Activated naive CD4-positive, alpha-beta T cell treated with anti-CD3 and anti-CD28 coated beads, Interleukin-2, amount 50 U/mL, for 24 hours (primary cell): ENCODE results near the gene PHACTR1.

ENCODE experiments used
- H3K27ac Mint-ChIP-seq: one replicate; pipeline ENCODE4 v1.8.0; 2021; ENCODE audit warnings: mild to moderate bottlenecking, mixed read lengths
- H3K27me3 Mint-ChIP-seq: one replicate; pipeline ENCODE4 v1.8.0; 2021; ENCODE audit warnings: mixed read lengths
- H3K36me3 Mint-ChIP-seq: one replicate; pipeline ENCODE4 v1.8.0; 2021; ENCODE audit warnings: mixed read lengths
- H3K4me1 Mint-ChIP-seq: one replicate; pipeline ENCODE4 v1.8.0; 2021; ENCODE audit warnings: mixed read lengths
- H3K4me3 Mint-ChIP-seq: one replicate; pipeline ENCODE4 v1.8.0; 2021; ENCODE audit warnings: mild to moderate bottlenecking, mixed read lengths
- H3K9me3 Mint-ChIP-seq: one replicate; pipeline ENCODE4 v1.8.0; 2021; ENCODE audit warnings: mixed read lengths

PHACTR1 gene

DNA sequence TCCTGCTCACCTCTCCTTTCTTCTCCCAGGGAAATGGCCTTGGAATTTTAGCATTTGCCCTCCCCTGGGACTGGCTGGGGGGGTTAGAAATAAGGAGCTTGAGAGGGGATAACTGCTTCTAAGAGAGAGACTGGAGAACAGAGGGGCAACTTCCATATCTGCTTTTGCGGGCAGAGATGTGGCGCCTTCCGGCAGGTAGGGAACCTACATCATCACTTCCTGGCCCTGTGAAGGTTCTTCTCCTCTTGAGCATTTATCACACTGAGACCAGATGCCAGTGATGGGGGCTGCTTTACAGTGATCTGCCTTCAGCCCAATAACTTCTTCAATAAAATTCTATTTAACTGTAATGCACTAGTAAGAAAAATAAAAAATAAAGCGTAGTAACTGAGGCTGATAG, 563.7 kb downstream of the PHACTR1 start:
- no peak overlapping the region for H3K4me3 Mint-ChIP-seq
- H3K36me3 Mint-ChIP-seq: peaks cover 3% of the 10 kb centered on the region
- H3K27me3 Mint-ChIP-seq: no peaks in the 10 kb centered on the region
- peaks cover 4% of the 10 kb centered on the region for H3K4me1 Mint-ChIP-seq
- no peak overlapping the region for H3K27ac Mint-ChIP-seq
- H3K9me3 Mint-ChIP-seq: no peaks in the 10 kb centered on the region

DNA sequence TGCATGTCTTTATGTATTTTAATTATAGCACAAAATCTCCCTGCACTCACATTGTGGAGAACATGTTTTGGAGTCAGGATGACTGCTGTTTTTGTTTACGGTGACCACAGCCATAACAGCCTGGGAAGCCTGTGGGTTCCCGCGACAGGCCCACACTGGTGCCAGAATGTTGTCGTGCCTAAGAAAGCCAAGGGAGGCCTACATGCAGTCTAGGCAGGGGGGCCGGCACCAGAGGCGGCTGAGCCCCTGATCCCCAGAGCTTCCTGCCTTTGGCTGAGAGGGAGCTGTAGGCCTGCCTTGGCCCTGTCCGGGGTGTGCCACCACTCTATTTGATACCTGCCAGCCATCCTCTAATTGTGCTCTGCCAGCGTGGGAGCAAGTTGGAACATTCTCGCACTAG, 565.1 kb downstream of the PHACTR1 start:
- H3K27ac Mint-ChIP-seq: no peak overlapping the region
- H3K4me1 Mint-ChIP-seq: peaks cover 4% of the 10 kb centered on the region
- no peaks in the 10 kb centered on the region for H3K27me3 Mint-ChIP-seq
- peaks cover 10% of the 10 kb centered on the region for H3K36me3 Mint-ChIP-seq
- peaks cover 5% of the 10 kb centered on the region for H3K9me3 Mint-ChIP-seq
- no peak overlapping the region for H3K4me3 Mint-ChIP-seq

DNA sequence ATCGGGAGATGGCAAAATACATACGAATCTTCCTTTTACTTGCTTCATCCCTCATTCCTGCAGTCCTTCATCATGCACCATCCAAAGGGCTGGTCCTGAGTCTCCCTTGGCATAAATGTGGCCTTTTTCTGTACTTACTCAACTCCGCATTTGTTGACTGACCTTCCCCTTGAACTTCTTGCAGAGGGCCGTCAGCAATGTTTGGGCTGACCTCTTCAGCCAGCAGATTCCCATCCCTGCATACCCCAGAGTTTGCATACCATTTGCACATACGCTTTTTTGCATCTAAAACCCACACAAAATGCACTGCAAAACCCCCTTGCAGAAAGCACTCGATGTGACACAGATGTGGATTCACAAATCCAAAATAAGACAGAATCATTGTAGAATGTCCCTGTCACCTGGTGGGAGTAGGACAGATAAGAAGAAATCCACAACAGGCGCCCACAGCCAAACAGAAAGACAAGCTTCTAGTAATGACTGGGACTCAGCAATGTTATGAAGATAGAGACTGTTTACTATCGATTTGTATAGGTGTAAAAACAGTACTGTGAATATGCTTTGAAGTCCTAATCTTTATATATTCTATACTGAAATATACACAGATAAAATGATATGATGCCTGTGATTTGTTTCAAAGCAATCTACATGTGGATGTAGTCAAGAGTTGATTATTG, 566.0 kb downstream of the PHACTR1 start:
- peaks cover 15% of the 10 kb centered on the region for H3K36me3 Mint-ChIP-seq
- H3K9me3 Mint-ChIP-seq: peaks cover 5% of the 10 kb centered on the region
- H3K4me1 Mint-ChIP-seq: peaks cover 4% of the 10 kb centered on the region
- no peaks in the 10 kb centered on the region for H3K27me3 Mint-ChIP-seq
- no peak overlapping the region for H3K4me3 Mint-ChIP-seq
- H3K27ac Mint-ChIP-seq: no peak overlapping the region

DNA sequence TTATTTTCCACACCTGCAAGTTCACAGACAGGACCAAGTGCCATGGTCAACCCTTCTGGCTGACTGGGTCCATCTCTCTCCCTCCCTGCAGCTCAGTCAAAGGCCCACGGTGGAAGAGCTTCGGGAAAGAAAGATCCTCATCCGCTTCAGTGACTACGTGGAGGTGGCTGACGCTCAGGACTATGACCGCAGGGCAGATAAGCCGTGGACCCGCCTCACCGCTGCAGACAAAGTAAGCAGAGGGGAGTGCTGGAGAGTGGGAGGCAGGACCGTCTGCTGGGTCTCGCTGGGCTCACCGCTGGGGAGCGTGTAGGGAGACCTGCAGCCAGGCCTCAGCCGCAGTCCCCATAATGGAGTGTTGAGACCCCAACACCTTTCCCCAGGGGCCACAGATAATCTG, 566.8 kb downstream of the PHACTR1 start:
- Mint-ChIP-seq H3K4me3 (no peak overlapping the region), H3K27ac (no peak overlapping the region), H3K9me3 (peaks cover 5% of the 10 kb centered on the region), H3K36me3 (peaks cover 15% of the 10 kb centered on the region), H3K27me3 (no peaks in the 10 kb centered on the region), H3K4me1 (peaks cover 4% of the 10 kb centered on the region)

DNA sequence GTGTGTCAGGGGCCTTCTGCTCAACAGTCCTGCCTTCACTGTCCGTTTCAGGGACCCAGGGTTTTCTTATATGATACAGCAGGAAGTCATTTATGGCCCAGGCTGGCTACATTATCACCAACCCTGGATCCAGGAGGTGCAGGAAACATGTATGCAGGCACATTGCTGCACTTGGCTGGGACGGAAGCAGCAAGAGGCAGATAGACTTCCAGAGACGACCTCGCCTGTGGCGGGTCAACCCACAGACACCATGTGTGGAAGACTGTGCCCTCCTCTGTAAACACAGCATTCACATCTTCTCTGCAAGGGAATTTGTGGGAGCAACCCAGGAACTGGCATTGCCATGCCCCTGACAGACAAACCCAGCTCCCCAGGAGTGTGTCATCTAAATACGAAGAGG, 568.1 kb downstream of the PHACTR1 start:
- H3K4me3 Mint-ChIP-seq: no peak overlapping the region
- peaks cover 4% of the 10 kb centered on the region for H3K4me1 Mint-ChIP-seq
- peaks cover 5% of the 10 kb centered on the region for H3K9me3 Mint-ChIP-seq
- peaks cover 21% of the 10 kb centered on the region for H3K36me3 Mint-ChIP-seq
- H3K27ac Mint-ChIP-seq: no peak overlapping the region
- H3K27me3 Mint-ChIP-seq: no peaks in the 10 kb centered on the region

DNA sequence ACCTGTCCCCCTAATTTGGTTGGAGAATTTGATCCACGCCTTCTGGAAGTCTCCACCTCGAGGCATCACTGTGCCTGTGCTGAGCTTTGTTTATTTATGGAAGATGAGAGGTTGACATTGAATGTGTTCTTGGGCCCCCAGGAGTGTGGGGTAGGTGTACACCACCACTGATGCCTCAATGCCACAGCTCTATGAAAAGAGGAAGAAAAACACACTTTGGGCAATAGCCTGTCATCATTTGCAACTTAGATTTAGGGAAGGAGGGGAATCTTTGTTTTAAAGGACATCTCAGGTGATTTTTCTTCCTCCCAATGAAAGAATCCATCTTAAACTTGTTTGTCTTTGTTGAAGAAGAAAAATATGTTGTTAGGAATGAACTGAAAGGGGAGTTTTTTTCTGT, 569.1 kb downstream of the PHACTR1 start:
- no peak overlapping the region for H3K4me3 Mint-ChIP-seq
- H3K27ac Mint-ChIP-seq: no peak overlapping the region
- no peaks in the 10 kb centered on the region for H3K4me1 Mint-ChIP-seq
- peaks cover 25% of the 10 kb centered on the region for H3K36me3 Mint-ChIP-seq
- no peaks in the 10 kb centered on the region for H3K27me3 Mint-ChIP-seq
- peaks cover 5% of the 10 kb centered on the region for H3K9me3 Mint-ChIP-seq

DNA sequence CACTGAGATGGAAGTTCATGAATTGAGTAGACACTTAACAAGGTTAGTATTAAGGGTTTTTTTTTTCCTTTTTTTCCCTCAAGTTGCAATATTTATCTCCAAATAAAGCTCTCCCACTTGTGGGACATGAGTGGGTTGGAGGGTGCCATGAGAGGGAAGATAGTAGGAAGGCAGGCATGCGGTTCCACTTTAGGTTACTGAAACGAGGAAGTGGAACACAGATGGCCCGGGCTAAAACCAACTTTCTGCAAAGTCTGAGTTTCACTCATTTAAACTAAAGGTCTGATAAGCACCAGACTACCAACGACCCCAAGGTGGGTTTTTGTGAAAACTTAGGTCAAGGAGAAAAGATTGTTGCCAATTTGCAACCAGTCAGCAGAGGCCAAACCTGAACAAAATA, 569.6 kb downstream of the PHACTR1 start:
- Mint-ChIP-seq H3K27ac (no peak overlapping the region), H3K36me3 (peaks cover 25% of the 10 kb centered on the region), H3K27me3 (no peaks in the 10 kb centered on the region), H3K4me3 (no peak overlapping the region), H3K4me1 (no peaks in the 10 kb centered on the region), H3K9me3 (peaks cover 5% of the 10 kb centered on the region)

DNA sequence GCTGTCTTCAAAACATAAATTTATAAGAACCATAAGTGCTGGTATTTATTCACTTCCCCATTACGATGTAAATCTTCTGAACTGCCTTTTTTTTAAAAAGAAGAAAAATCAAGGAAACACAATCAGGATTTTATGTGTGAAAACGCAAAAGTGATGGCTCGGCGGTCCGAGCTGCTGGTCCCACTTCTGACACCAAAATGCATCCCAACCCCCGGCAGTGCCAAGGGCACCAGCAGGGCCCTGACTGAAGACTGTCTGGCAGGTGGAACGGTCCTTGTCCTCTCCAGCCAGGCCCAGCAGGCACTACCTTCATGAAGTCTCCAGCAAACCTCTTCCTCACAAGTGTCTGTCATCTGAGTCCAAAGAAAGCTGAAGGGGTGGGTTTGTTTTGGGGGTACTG, 570.5 kb downstream of the PHACTR1 start:
- H3K36me3 Mint-ChIP-seq: peaks cover 25% of the 10 kb centered on the region
- H3K9me3 Mint-ChIP-seq: peaks cover 5% of the 10 kb centered on the region
- H3K4me3 Mint-ChIP-seq: no peak overlapping the region
- no peaks in the 10 kb centered on the region for H3K27me3 Mint-ChIP-seq
- H3K27ac Mint-ChIP-seq: no peak overlapping the region
- H3K4me1 Mint-ChIP-seq: no peaks in the 10 kb centered on the region

DNA sequence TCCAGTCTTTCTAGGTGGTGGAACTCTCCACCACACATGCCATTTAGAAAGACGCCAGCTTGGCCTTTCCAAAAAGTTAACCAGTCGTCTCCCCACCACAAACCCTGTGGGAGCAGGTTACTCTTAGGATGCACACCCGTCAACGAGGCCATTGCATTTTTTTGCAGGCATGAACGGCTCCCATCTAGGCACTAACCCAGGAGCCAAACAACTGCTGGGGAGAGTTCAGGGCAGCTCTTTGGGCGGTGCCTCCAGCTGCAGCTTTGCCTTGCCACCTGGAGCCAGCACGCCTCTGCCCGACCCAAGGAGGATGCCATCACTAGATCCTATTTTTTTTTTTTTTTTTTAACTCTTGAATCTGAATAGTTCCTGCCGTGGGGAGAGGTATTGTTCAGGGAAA, 571.9 kb downstream of the PHACTR1 start:
- Mint-ChIP-seq H3K4me1 (no peaks in the 10 kb centered on the region), H3K27me3 (no peaks in the 10 kb centered on the region), H3K27ac (no peak overlapping the region), H3K4me3 (no peak overlapping the region), H3K36me3 (peaks cover 30% of the 10 kb centered on the region), H3K9me3 (peaks cover 5% of the 10 kb centered on the region)

DNA sequence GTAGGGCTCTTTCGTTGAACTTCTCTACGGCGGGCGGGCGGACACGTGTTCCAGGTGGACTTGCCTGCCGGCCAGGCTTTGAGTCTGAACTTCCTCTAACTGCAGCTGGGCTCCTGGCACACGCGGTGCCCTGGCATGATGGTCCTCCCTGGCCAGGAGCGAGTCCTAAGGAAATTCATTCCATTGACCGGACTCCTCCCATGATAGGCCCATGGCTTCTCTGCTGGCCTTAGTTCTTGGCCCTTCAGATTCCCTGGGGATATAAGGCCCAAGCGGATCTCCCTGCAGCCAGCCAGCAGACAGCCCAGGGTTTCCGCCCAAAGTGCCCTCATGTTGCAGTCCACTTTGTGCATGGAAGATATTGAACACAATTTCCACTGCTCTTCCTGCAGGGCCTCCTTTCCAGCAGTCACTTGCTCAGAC, 572.4 kb downstream of the PHACTR1 start:
- H3K27me3 Mint-ChIP-seq: no peaks in the 10 kb centered on the region

DNA sequence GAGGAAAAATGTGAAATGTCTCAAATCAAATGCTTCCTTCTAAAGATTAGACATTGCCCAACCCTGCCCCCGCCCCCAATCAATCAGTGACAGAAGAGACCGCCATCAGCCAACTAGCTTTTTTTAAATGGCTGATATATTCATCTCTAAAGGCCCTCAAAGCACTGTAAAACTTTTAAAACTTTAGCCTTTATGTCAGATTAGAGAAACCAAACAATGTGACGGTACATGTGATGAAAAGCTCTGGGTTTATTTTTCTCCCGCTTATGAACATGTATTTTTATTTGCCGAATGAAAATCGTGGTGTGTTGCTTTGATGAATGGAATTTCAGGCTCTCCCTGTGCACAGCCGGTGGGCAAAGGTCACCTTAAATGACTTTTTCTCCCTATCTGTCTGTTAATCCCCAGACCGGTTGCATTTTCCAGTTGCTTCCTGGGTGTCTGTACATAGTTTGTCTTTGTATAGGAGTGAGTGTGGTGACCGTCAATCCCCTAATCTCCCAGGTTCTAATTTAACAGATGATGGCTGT, 573.3 kb downstream of the PHACTR1 start:
- Mint-ChIP-seq H3K27me3 (no peaks in the 10 kb centered on the region), H3K27ac (no peak overlapping the region), H3K9me3 (peaks cover 5% of the 10 kb centered on the region), H3K4me1 (no peaks in the 10 kb centered on the region), H3K4me3 (no peak overlapping the region), H3K36me3 (peaks cover 37% of the 10 kb centered on the region)

More for the DNA sequence above, 572.4 kb downstream of the PHACTR1 start:
- Mint-ChIP-seq H3K4me3 (no peak overlapping the region), H3K4me1 (no peaks in the 10 kb centered on the region), H3K27ac (no peak overlapping the region), H3K9me3 (peaks cover 5% of the 10 kb centered on the region), H3K36me3 (peaks cover 31% of the 10 kb centered on the region)

DNA sequence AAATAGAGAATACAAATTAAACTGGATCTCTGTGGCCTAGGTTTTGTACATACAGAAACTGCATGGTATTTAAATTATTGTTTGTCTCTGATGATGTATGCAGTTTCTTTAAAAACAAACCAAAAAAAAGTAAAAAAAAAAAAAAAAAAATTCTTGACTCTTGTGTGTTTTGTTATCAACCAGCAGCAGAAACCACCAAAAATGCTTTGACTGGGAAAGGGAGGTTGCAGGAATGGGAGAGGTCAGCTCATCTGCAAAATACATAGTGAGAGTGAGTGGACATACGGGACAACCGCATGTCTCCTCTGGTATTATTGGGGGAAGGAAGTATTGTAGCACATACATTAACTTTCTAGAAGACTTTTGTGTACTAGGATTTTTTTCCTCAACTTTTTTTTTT, 573.8 kb downstream of the PHACTR1 start:
- H3K27me3 Mint-ChIP-seq: no peaks in the 10 kb centered on the region
- no peaks in the 10 kb centered on the region for H3K4me1 Mint-ChIP-seq
- H3K9me3 Mint-ChIP-seq: peaks cover 5% of the 10 kb centered on the region
- peaks cover 41% of the 10 kb centered on the region for H3K36me3 Mint-ChIP-seq
- no peak overlapping the region for H3K4me3 Mint-ChIP-seq
- H3K27ac Mint-ChIP-seq: no peak overlapping the region

DNA sequence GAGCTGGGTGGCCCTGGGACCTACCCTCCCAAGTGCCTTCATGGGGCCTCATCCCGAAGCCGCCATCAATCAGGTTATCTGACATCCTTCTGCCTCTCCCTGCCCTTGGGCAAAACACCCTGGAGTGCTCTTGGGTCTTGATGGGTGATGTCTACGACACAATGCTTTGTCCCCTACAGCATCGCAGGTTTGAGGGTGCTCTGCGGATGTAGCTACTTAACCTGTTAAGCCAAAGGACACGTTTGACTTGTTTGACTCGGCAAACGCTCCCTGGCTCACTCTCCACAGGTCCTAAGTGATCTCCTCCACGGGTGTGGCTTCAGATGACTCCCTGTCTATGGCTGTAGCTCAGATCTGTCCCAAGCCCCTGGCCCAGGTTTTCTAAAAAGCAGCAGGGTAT, 576.2 kb downstream of the PHACTR1 start:
- Mint-ChIP-seq H3K9me3 (no peaks in the 10 kb centered on the region), H3K4me3 (no peak overlapping the region), H3K36me3 (peaks cover 29% of the 10 kb centered on the region), H3K4me1 (no peaks in the 10 kb centered on the region), H3K27me3 (no peaks in the 10 kb centered on the region), H3K27ac (no peak overlapping the region)

DNA sequence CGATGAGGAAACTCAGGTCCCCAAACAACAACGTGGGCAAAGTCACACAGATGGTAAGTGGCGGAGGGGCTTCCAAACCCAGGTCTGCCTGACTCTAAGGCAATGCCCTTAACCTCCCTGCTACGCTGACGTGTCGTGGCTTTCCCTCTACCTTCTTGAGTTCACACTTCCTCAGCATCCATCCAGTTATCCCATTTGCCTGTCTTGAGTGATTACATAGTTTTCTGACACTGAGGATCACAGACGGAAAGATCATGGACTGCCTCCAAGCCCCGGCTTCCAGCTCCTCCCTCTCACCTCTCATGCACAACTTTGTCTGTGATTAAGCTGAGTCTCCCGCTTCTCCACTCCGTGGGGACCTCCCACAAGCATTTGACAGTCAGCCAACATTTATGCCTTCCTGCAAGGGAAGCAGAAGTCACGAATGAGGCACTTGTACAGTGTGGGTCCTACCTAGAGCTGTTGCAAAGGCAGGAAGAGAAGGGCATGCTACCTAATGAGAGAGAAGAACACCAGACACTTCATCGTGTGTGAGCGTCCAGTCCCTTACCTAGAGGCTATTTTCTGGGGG, 578.0 kb downstream of the PHACTR1 start:
- H3K36me3 Mint-ChIP-seq: peaks cover 29% of the 10 kb centered on the region
- H3K9me3 Mint-ChIP-seq: no peaks in the 10 kb centered on the region
- H3K27ac Mint-ChIP-seq: no peak overlapping the region
- H3K4me3 Mint-ChIP-seq: no peak overlapping the region
- no peaks in the 10 kb centered on the region for H3K27me3 Mint-ChIP-seq
- no peaks in the 10 kb centered on the region for H3K4me1 Mint-ChIP-seq

DNA sequence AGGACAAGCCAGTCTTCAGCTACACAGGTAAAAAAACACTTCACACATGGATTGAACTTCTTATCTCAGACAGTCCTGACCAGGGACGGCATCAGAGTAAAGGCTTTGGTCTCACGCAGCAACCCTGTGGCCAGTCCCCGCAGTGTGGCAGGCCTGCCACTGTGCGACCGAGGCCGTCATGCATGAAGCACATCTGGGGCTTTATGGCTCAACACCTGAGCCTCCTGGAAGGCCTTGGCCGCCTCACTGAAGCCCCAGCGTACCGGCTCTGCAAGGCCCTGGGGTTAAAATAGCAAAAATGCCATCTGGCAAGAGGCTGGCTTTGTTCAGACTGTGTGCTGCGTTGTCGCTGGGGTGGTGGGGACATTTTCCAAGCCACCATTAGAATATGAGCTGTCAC, 579.0 kb downstream of the PHACTR1 start:
- H3K36me3 Mint-ChIP-seq: peaks cover 26% of the 10 kb centered on the region

DNA sequence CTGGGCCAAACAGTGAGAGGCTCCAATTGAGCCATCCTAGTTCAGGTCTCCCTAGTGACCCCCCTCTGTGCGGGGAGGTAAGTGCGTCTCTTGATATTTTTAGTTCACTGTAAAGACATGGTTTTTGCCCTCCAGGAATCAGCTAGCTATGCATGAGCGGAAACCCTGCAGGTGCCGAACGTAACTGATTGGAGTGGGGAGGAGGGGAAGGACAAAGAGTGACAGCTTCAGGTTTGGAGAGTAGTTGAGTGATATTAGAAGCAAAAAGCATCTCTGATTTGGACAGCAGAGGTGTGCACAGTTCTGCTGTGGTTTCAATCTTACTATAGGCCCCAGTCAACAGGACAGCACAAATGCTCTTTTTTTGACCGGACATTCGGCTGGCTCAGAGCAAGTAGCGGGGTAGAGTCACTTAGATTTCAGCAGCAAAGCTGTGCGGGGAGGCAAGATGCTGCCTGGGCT, 580.0 kb downstream of the PHACTR1 start:
- Mint-ChIP-seq H3K27ac (no peak overlapping the region), H3K4me1 (no peaks in the 10 kb centered on the region), H3K27me3 (no peaks in the 10 kb centered on the region), H3K9me3 (no peaks in the 10 kb centered on the region), H3K4me3 (no peak overlapping the region), H3K36me3 (peaks cover 29% of the 10 kb centered on the region)

More for the DNA sequence above, 579.0 kb downstream of the PHACTR1 start:
- H3K9me3 Mint-ChIP-seq: no peaks in the 10 kb centered on the region
- no peak overlapping the region for H3K4me3 Mint-ChIP-seq
- no peaks in the 10 kb centered on the region for H3K4me1 Mint-ChIP-seq
- no peaks in the 10 kb centered on the region for H3K27me3 Mint-ChIP-seq
- no peak overlapping the region for H3K27ac Mint-ChIP-seq
